Measurements from ENCODE around the gene GATC. TPM values are rescaled to one million over a fixed set of nuclear protein-coding genes. Genes with fewer than 3 reads are reported as not detected.
A peak's percentile ranks its signal among the peaks of the same experiment; 100 is the strongest.

Gene GATC
- total RNA-seq, 2 experiments from 2014 or later, result 35.8 to 37.6 TPM

- Histone ChIP-seq H3K4me2 (ENCODE audit: low read length) (peak within 1 kb of the TSS; percentile 96), H3K4me1 (ENCODE audit: insufficient read depth, low read length, poor library complexity, severe bottlenecking) (peaks cover 23% of the 10 kb centered on the region), H2AFZ (ENCODE audit: low read length) (peak within 1 kb of the TSS; percentile 100), H3K36me3 (ENCODE audit: insufficient read depth, low read length) (peaks cover 34% of the 10 kb centered on the region), H3K27ac (ENCODE audit: low read depth, low read length, poor library complexity, severe bottlenecking) (peak within 1 kb of the TSS; percentile 69), H3K4me3 (ENCODE audit: low read depth, low read length, poor library complexity, severe bottlenecking) (peak within 1 kb of the TSS; percentile 91), H3K79me2 (ENCODE audit: insufficient read depth, low read depth, low read length) (peaks cover 43% of the 10 kb centered on the region), H3K9me3 (ENCODE audit: low read length) (no peaks in the 10 kb centered on the region), H4K20me1 (ENCODE audit: insufficient read depth, low read length) (peaks cover 11% of the 10 kb centered on the region), H3K9me2 (ENCODE audit: insufficient read depth, low read length) (no peaks in the 10 kb centered on the region)
- TF ChIP-seq CTCF (conservative IDR thresholded peaks at IDR 0.05; ENCODE audit: low read length) (peak; percentile 21; the same call in 1 of the 2 replicates), EZH2phosphoT487 (IDR thresholded peaks at IDR 0.05; ENCODE audit: borderline replicate concordance, low read depth, low read length) (no peak)
- peak; percentile 100 for DNase-seq (ENCODE audit: low spot score)
- CTCF ChIA-PET (ENCODE audit: unreplicated experiment), result interaction anchor here (0.6 kb wide), 1 partner anchor 35 kb away, joined by 3 read pairs; no protein-coding TSS in a partner anchor
- intact Hi-C loops (cut with micrococcal nuclease; ENCODE audit: unreplicated experiment), result loop anchor here (2.0 to 10.0 kb wide), 6 partner anchors 29 to 287 kb away; partner anchors contain the start of genes ACADS and DYNLL1
- BruUV-seq (replicated peaks), result TSS peak; percentile 83
- POLR2A ChIA-PET, result interaction anchor here (0.5 to 2.6 kb wide), 6 partner anchors 8 to 741 kb away, joined by 3 to 6 read pairs (median 3); partner anchors contain the start of genes RNU4-1 and RNU4-2
These were observed 8.3 kb upstream of the GATC start, which contains the start of gene COX6A1 for GRCh38 chr12:120437735-120438494. TSS of gene COX6A1 (plus strand) at chr12:120438113. CDS start at chr12:120438127, 14 bp downstream.

- peaks cover 51% of the 10 kb centered on the region for H3K79me2 ChIP-seq (ENCODE audit: insufficient read depth, low read depth, low read length)
- POLR2A ChIA-PET, result interaction anchor here (0.6 to 2.6 kb wide), 7 partner anchors 30 to 740 kb away, joined by 3 to 6 read pairs (median 5); partner anchors contain the start of gene RNU4-1
- H3K9me3 ChIP-seq (ENCODE audit: low read length), result no peaks in the 10 kb centered on the region
- peak overlapping the region; percentile 82 for H3K4me2 ChIP-seq (ENCODE audit: low read length)
- DNase-seq (ENCODE audit: low spot score), result peak; percentile 19
- H4K20me1 ChIP-seq (ENCODE audit: insufficient read depth, low read length), result peaks cover 11% of the 10 kb centered on the region
- peak overlapping the region; percentile 91 for H3K4me3 ChIP-seq (ENCODE audit: low read depth, low read length, poor library complexity, severe bottlenecking)
- intact Hi-C loops (cut with micrococcal nuclease; ENCODE audit: unreplicated experiment), result loop anchor here (2.0 to 10.0 kb wide), 6 partner anchors 28 to 286 kb away; partner anchors contain the start of genes ACADS and DYNLL1
- H2AFZ ChIP-seq (ENCODE audit: low read length), result no peak overlapping the region; the same call in 1 of the 2 replicates
- no peak for TF ChIP-seq CTCF (conservative IDR thresholded peaks at IDR 0.05; ENCODE audit: low read length)
- no peak for TF ChIP-seq EZH2phosphoT487 (IDR thresholded peaks at IDR 0.05; ENCODE audit: borderline replicate concordance, low read depth, low read length)
- H3K4me1 ChIP-seq (ENCODE audit: insufficient read depth, low read length, poor library complexity, severe bottlenecking), result peaks cover 19% of the 10 kb centered on the region
- CTCF ChIA-PET (ENCODE audit: unreplicated experiment), result interaction anchor here (0.5 to 1.0 kb wide), 2 partner anchors 133 to 211 kb away, joined by 3 to 5 read pairs; no protein-coding TSS in a partner anchor
- H3K27ac ChIP-seq (ENCODE audit: low read depth, low read length, poor library complexity, severe bottlenecking), result peak overlapping the region; percentile 69
- peaks cover 42% of the 10 kb centered on the region for H3K36me3 ChIP-seq (ENCODE audit: insufficient read depth, low read length)
- BruUV-seq (replicated peaks), result no TSS peak
- H3K9me2 ChIP-seq (ENCODE audit: insufficient read depth, low read length), result no peaks in the 10 kb centered on the region
These were observed 7.6 kb upstream of the GATC start for GRCh38 chr12:120438495-120439198.

All from OCI-LY7 (cell line).